HG02981 (cell line): ENCODE results near the gene KRT28.
A peak's percentile ranks its signal among the peaks of the same experiment; 100 is the strongest.
"Not testable (repeated sequence)": the region's sequence is repeated elsewhere in the genome, so short reads cannot be mapped to it uniquely, and the experiment has no call there.

Experiments used
- ATAC-seq: cut with Tn5 transposase; IDR thresholded peaks from one replicate; pipeline ENCODE4 v1.9.1; 2021; ENCODE audit warnings: mild to moderate bottlenecking, moderate library complexity; ENCODE audit not compliant: unreplicated experiment

Gene KRT28

GRCh38 chr17:40819528-40820125, 19.9 kb upstream of the KRT28 start:
- ATAC-seq: no peak

- ATAC-seq: peak; percentile 84
These were observed 19.2 kb upstream of the KRT28 start for GRCh38 chr17:40818733-40819527.

- ATAC-seq: no peak
These were observed 18.6 kb upstream of the KRT28 start for GRCh38 chr17:40818343-40818732.

GRCh38 chr17:40817103-40817682, 17.4 kb upstream of the KRT28 start:
- ATAC-seq: no peak

- no peak for ATAC-seq
These were observed 16.8 kb upstream of the KRT28 start for GRCh38 chr17:40816569-40816968.

- no peak for ATAC-seq
These were observed 15.6 kb upstream of the KRT28 start for GRCh38 chr17:40815381-40815780.

GRCh38 chr17:40814657-40815056, 14.9 kb upstream of the KRT28 start:
- not testable (repeated sequence) for ATAC-seq

- no peak for ATAC-seq
These were observed 14.0 kb upstream of the KRT28 start for GRCh38 chr17:40813804-40814203.

- no peak for ATAC-seq
These were observed 12.9 kb upstream of the KRT28 start for GRCh38 chr17:40812639-40813038.

- no peak for ATAC-seq
These were observed 10.7 kb upstream of the KRT28 start for GRCh38 chr17:40810494-40810893.

- no peak for ATAC-seq
These were observed 10.1 kb upstream of the KRT28 start for GRCh38 chr17:40809721-40810421.

GRCh38 chr17:40806131-40806530, 6.4 kb upstream of the KRT28 start:
- no peak for ATAC-seq

- no peak for ATAC-seq
These were observed 3.9 kb upstream of the KRT28 start for GRCh38 chr17:40803617-40804082.

- no peak for ATAC-seq
These were observed 1.4 kb upstream of the KRT28 start for GRCh38 chr17:40801157-40801556.

GRCh38 chr17:40800381-40800780, 622 bp upstream of the KRT28 start:
- ATAC-seq: no peak

GRCh38 chr17:40796846-40797245, 2.9 kb downstream of the KRT28 start:
- no peak for ATAC-seq

GRCh38 chr17:40795019-40795667, 4.6 kb downstream of the KRT28 start:
- ATAC-seq: no peak

- no peak for ATAC-seq
These were observed 5.3 kb downstream of the KRT28 start for GRCh38 chr17:40794466-40794865.

GRCh38 chr17:40793832-40794231, 5.9 kb downstream of the KRT28 start:
- no peak for ATAC-seq

GRCh38 chr17:40791787-40792436, 7.8 kb downstream of the KRT28 start:
- ATAC-seq: no peak
